Measurements from ENCODE around the gene COL4A5.

Gene COL4A5

GRCh38 chrX:108732630-108733321, 293.1 kb downstream of the COL4A5 start:
- Mint-ChIP-seq H3K27ac (no peak overlapping the region), H3K9me3 (peaks cover 6% of the 10 kb centered on the region), H3K36me3 (ENCODE audit: low read depth) (no peaks in the 10 kb centered on the region), H3K27me3 (ENCODE audit: low read depth, poor library complexity) (peaks cover 92% of the 10 kb centered on the region), H3K4me1 (peaks cover 25% of the 10 kb centered on the region), H3K4me3 (peak overlapping the region; percentile 76)
- DNase-seq: peak; percentile 58
- no peak for TF ChIP-seq CTCF (IDR thresholded peaks at IDR 0.05)

- H3K9me3 Mint-ChIP-seq: peaks cover 6% of the 10 kb centered on the region
- no peak for DNase-seq
- no peak overlapping the region for H3K27ac Mint-ChIP-seq
- no peak for TF ChIP-seq CTCF (IDR thresholded peaks at IDR 0.05)
- H3K36me3 Mint-ChIP-seq (ENCODE audit: low read depth): no peaks in the 10 kb centered on the region
- peaks cover 94% of the 10 kb centered on the region for H3K27me3 Mint-ChIP-seq (ENCODE audit: low read depth, poor library complexity)
- H3K4me3 Mint-ChIP-seq: peak overlapping the region; percentile 88
- peaks cover 32% of the 10 kb centered on the region for H3K4me1 Mint-ChIP-seq
These were observed 294.8 kb downstream of the COL4A5 start for GRCh38 chrX:108734426-108734825.

GRCh38 chrX:108735091-108735678, 295.5 kb downstream of the COL4A5 start:
- Mint-ChIP-seq H3K4me1 (peaks cover 32% of the 10 kb centered on the region), H3K27ac (no peak overlapping the region), H3K9me3 (peaks cover 6% of the 10 kb centered on the region), H3K27me3 (ENCODE audit: low read depth, poor library complexity) (peaks cover 89% of the 10 kb centered on the region), H3K4me3 (peak overlapping the region; percentile 88), H3K36me3 (ENCODE audit: low read depth) (no peaks in the 10 kb centered on the region)
- TF ChIP-seq CTCF (IDR thresholded peaks at IDR 0.05): peak; percentile 34
- peak; percentile 48 for DNase-seq

- DNase-seq: peak; percentile 56
- peak overlapping the region; percentile 88 for H3K4me3 Mint-ChIP-seq
- peaks cover 32% of the 10 kb centered on the region for H3K4me1 Mint-ChIP-seq
- H3K27me3 Mint-ChIP-seq (ENCODE audit: low read depth, poor library complexity): peaks cover 82% of the 10 kb centered on the region
- no peak overlapping the region for H3K27ac Mint-ChIP-seq
- no peaks in the 10 kb centered on the region for H3K36me3 Mint-ChIP-seq (ENCODE audit: low read depth)
- H3K9me3 Mint-ChIP-seq: peaks cover 6% of the 10 kb centered on the region
- TF ChIP-seq CTCF (IDR thresholded peaks at IDR 0.05): no peak
These were observed 296.3 kb downstream of the COL4A5 start for GRCh38 chrX:108735679-108736508.

GRCh38 chrX:108736509-108737479, 297.2 kb downstream of the COL4A5 start, which contains the start of gene IRS4:
IRS4 (minus strand) TSS chrX:108736563.
- no peak within 1 kb of the TSS for H3K27ac Mint-ChIP-seq
- peaks cover 6% of the 10 kb centered on the region for H3K9me3 Mint-ChIP-seq
- peaks cover 32% of the 10 kb centered on the region for H3K4me1 Mint-ChIP-seq
- DNase-seq: peak; percentile 82
- peak within 1 kb of the TSS; percentile 88 for H3K4me3 Mint-ChIP-seq
- TF ChIP-seq CTCF (IDR thresholded peaks at IDR 0.05): no peak
- no peaks in the 10 kb centered on the region for H3K36me3 Mint-ChIP-seq (ENCODE audit: low read depth)
- H3K27me3 Mint-ChIP-seq (ENCODE audit: low read depth, poor library complexity): peaks cover 73% of the 10 kb centered on the region

Data from nephron progenitor cell (in vitro differentiated cells).